ENCODE measurements around the gene ZNF275. TPM values are rescaled to one million over a fixed set of nuclear protein-coding genes. Genes with fewer than 3 reads are reported as not detected.

Gene ZNF275
- total and polyA plus RNA-seq, 2 of the 8 experiments (the other 6 are each of a cell fraction or from before 2014, with no cell fraction given) = 8.2 to 9.1 TPM

DNA sequence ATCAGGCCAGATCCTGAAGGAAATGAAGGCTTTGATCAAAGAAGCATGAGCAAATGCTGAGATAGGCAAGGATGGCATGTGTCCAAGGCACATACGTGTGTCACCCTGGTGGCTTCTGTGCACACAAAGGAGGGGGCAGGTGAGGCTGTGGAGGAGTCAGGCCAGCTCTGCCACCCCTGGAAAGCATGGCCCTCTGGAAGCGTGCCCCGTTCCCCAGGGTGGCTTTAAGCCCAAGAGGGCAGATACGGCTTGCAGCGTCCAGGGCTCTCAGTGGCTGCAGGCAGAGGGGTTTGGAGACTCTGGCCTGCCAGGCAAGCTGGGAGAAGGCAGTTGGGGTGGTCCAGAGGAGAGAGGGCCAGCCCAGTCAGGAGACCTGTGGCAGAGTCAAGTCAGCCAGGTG is 41.6 kb downstream of the ZNF275 start (continued):
- TF ChIP-seq, protein P1, sequence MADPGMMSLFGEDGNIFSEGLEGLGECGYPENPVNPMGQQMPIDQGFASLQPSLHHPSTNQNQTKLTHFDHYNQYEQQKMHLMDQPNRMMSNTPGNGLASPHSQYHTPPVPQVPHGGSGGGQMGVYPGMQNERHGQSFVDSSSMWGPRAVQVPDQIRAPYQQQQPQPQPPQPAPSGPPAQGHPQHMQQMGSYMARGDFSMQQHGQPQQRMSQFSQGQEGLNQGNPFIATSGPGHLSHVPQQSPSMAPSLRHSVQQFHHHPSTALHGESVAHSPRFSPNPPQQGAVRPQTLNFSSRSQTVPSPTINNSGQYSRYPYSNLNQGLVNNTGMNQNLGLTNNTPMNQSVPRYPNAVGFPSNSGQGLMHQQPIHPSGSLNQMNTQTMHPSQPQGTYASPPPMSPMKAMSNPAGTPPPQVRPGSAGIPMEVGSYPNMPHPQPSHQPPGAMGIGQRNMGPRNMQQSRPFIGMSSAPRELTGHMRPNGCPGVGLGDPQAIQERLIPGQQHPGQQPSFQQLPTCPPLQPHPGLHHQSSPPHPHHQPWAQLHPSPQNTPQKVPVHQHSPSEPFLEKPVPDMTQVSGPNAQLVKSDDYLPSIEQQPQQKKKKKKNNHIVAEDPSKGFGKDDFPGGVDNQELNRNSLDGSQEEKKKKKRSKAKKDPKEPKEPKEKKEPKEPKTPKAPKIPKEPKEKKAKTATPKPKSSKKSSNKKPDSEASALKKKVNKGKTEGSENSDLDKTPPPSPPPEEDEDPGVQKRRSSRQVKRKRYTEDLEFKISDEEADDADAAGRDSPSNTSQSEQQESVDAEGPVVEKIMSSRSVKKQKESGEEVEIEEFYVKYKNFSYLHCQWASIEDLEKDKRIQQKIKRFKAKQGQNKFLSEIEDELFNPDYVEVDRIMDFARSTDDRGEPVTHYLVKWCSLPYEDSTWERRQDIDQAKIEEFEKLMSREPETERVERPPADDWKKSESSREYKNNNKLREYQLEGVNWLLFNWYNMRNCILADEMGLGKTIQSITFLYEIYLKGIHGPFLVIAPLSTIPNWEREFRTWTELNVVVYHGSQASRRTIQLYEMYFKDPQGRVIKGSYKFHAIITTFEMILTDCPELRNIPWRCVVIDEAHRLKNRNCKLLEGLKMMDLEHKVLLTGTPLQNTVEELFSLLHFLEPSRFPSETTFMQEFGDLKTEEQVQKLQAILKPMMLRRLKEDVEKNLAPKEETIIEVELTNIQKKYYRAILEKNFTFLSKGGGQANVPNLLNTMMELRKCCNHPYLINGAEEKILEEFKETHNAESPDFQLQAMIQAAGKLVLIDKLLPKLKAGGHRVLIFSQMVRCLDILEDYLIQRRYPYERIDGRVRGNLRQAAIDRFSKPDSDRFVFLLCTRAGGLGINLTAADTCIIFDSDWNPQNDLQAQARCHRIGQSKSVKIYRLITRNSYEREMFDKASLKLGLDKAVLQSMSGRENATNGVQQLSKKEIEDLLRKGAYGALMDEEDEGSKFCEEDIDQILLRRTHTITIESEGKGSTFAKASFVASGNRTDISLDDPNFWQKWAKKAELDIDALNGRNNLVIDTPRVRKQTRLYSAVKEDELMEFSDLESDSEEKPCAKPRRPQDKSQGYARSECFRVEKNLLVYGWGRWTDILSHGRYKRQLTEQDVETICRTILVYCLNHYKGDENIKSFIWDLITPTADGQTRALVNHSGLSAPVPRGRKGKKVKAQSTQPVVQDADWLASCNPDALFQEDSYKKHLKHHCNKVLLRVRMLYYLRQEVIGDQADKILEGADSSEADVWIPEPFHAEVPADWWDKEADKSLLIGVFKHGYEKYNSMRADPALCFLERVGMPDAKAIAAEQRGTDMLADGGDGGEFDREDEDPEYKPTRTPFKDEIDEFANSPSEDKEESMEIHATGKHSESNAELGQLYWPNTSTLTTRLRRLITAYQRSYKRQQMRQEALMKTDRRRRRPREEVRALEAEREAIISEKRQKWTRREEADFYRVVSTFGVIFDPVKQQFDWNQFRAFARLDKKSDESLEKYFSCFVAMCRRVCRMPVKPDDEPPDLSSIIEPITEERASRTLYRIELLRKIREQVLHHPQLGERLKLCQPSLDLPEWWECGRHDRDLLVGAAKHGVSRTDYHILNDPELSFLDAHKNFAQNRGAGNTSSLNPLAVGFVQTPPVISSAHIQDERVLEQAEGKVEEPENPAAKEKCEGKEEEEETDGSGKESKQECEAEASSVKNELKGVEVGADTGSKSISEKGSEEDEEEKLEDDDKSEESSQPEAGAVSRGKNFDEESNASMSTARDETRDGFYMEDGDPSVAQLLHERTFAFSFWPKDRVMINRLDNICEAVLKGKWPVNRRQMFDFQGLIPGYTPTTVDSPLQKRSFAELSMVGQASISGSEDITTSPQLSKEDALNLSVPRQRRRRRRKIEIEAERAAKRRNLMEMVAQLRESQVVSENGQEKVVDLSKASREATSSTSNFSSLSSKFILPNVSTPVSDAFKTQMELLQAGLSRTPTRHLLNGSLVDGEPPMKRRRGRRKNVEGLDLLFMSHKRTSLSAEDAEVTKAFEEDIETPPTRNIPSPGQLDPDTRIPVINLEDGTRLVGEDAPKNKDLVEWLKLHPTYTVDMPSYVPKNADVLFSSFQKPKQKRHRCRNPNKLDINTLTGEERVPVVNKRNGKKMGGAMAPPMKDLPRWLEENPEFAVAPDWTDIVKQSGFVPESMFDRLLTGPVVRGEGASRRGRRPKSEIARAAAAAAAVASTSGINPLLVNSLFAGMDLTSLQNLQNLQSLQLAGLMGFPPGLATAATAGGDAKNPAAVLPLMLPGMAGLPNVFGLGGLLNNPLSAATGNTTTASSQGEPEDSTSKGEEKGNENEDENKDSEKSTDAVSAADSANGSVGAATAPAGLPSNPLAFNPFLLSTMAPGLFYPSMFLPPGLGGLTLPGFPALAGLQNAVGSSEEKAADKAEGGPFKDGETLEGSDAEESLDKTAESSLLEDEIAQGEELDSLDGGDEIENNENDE (IDR thresholded peaks at IDR 0.05; ENCODE audit: insufficient replicate concordance, low read length) = no peak
- TF ChIP-seq POLR2AphosphoS5 (IDR thresholded peaks at IDR 0.05; ENCODE audit: low read depth, low read length) (no peak), BACH1 (IDR thresholded peaks at IDR 0.05; ENCODE audit: low read length) (no peak), TAF1 (IDR thresholded peaks at IDR 0.05; ENCODE audit: low read depth, low read length) (no peak), YY1 (IDR thresholded peaks at IDR 0.05; ENCODE audit: low read depth, low read length) (no peak), CHD1 (IDR thresholded peaks at IDR 0.05; ENCODE audit: low read depth, low read length) (no peak), KDM1A (IDR thresholded peaks at IDR 0.05; ENCODE audit: borderline replicate concordance, low read length) (no peak), SUZ12 (IDR thresholded peaks at IDR 0.05; ENCODE audit: low read length) (no peak)

All from H1 (cell line).